ENCODE results near the gene HDAC4. TPM values are rescaled to one million over a fixed set of nuclear protein-coding genes. Genes with fewer than 3 reads are reported as not detected.

The HDAC4 gene
- total and polyA plus RNA-seq, 9 of the 15 experiments (the other 6 are each of a cell fraction or from before 2014, with no cell fraction given): 0.11 to 20.2 (median 4.0) TPM

GRCh38 chr2:239028253-239028619 is 372.6 kb downstream of the HDAC4 start:
- Histone ChIP-seq H3K9me1 (ENCODE audit: control insufficient read depth, insufficient read depth, low read length) (no peaks in the 10 kb centered on the region), H3K9me3 (replicated peaks; ENCODE audit: control insufficient read depth, insufficient read depth, low read depth, low read length) (no peaks in the 10 kb centered on the region), H3K4me3 (no peak overlapping the region), H3K4me1 (replicated peaks in 1 of 2; ENCODE audit: control insufficient read depth in 2 of 2, insufficient read depth in 2 of 2, low read length in 2 of 2) (peaks cover 0 to 4% of the 10 kb centered on the region in 2 experiments; a peak in 2 of 5 replicates), H3K79me2 (ENCODE audit: control insufficient read depth, insufficient read depth, low read length) (no peaks in the 10 kb centered on the region), H3K4me2 (ENCODE audit: insufficient read depth, low read length) (no peak overlapping the region), H4K20me1 (replicated peaks; ENCODE audit: control insufficient read depth, insufficient read depth, low read length) (no peaks in the 10 kb centered on the region), H3K27ac (ENCODE audit: extremely low read depth, low read depth, low read length) (no peak overlapping the region), H3K9ac (ENCODE audit: insufficient read depth in 1 of 2, low read depth in 2 of 2, low read length in 2 of 2) (no peak overlapping the region), H3K27me3 (ENCODE audit: control insufficient read depth in 2 of 2, insufficient read depth in 2 of 2, low read length in 2 of 2) (peaks cover 16 to 59% of the 10 kb centered on the region in 2 experiments; a peak in 4 of 5 replicates), H2AFZ (ENCODE audit: low read depth, low read length) (no peak overlapping the region), H3K36me3 (ENCODE audit: control insufficient read depth, insufficient read depth, low read length) (no peaks in the 10 kb centered on the region)
- DNase-seq (ENCODE audit: extremely low read depth in 1 of 4, low spot score in 3 of 4) (no peak), FAIRE-seq (no peak), ATAC-seq (no peak)
- CTCF ChIA-PET (ENCODE audit: low intra/inter-chr PET ratio): no interaction called here
- no TSS peak for BruUV-seq (replicated peaks)
- POLR2A ChIA-PET: interaction anchor here (0.8 kb wide), 1 partner anchor 1269 kb away, joined by 3 read pairs; no protein-coding TSS in a partner anchor
- TF ChIP-seq SREBF1 (IDR thresholded peaks at IDR 0.05; ENCODE audit: borderline replicate concordance, low read depth, low read length) (no peak), HDAC8 (tag; IDR thresholded peaks at IDR 0.05) (no peak), MBD2 (IDR thresholded peaks at IDR 0.05; ENCODE audit: borderline replicate concordance, low read depth) (no peak), ZNF586 (CRISPR knock-in tag; conservative IDR thresholded peaks at IDR 0.05) (no peak), GABPB2 (CRISPR knock-in tag; conservative IDR thresholded peaks at IDR 0.05) (no peak), MTF1 (CRISPR knock-in tag; IDR thresholded peaks at IDR 0.05; ENCODE audit: borderline replicate concordance) (no peak), MED1 (CRISPR knock-in tag; IDR thresholded peaks at IDR 0.05; ENCODE audit: borderline replicate concordance) (no peak), ZBTB43 (CRISPR knock-in tag; IDR thresholded peaks at IDR 0.05) (no peak), GTF3C2 (IDR thresholded peaks at IDR 0.05; ENCODE audit: borderline replicate concordance, extremely low read depth, insufficient read length) (no peak), MTA2 (IDR thresholded peaks at IDR 0.05; ENCODE audit: low read depth) (no peak), RFX5 (IDR thresholded peaks at IDR 0.05; ENCODE audit: low read depth, low read length) (no peak)
- in situ Hi-C loops (cut with MboI) (no loop called here), intact Hi-C loops (cut with micrococcal nuclease) (no loop called here)
- WGBS (ENCODE audit: insufficient coverage, low coverage, missing lambda C conversion rate): 0% methylated on average over 5 of the region's 5 CpGs
